Panc1 (cell line): ENCODE measurements around the gene SH3BP2.

Source experiments
- CTCF ChIP-seq: fragments of 450-650 bp; IDR thresholded peaks from 2 replicates; pipeline ENCODE4 v1.5.1; 2017; ENCODE audit warnings: mild to moderate bottlenecking
- POLR2AphosphoS5 ChIP-seq: IDR thresholded peaks from 2 replicates; pipeline ENCODE4 v1.6.1; 2012; ENCODE audit warnings: mild to moderate bottlenecking, low read depth, low read length, moderate library complexity

- TF ChIP-seq CTCF (no peak), POLR2AphosphoS5 (no peak)
These were observed 20.8 kb downstream of the SH3BP2 start for GRCh38 chr4:2813446-2814405.
